Aorta (tissue), 5 donors: ENCODE measurements around the gene MCEE. TPM values are rescaled to one million over a fixed set of nuclear protein-coding genes. Genes with fewer than 3 reads are reported as not detected.
"Not testable (repeated sequence)": the region's sequence is repeated elsewhere in the genome, so short reads cannot be mapped to it uniquely, and the experiment has no call there.

Experiments used
- ATAC-seq: fragments of 200-7000 bp; cut with Tn5 transposase; one replicate; pipeline ENCODE4 v1.9.1; 2022; ENCODE audit warnings: moderate library complexity; ENCODE audit not compliant: low FRiP score
- DNase-seq, 2 donors: peaks; one replicate each; pipeline ENCODE4 v3.0.0-alpha.2; 2020
- H3K27ac ChIP-seq, 2 donors: one replicate each; pipeline ENCODE4 v1.5.1; 2013; ENCODE audit warnings: low read length in 2 of 2, mild to moderate bottlenecking in 2 of 2, moderate library complexity in 2 of 2, control low read depth in 1 of 2, inconsistent platforms in 1 of 2, low read depth in 1 of 2
- H3K27me3 ChIP-seq, 2 donors: one replicate each; pipeline ENCODE4 v1.6.1; 2013; ENCODE audit warnings: control low read depth in 1 of 2, low read length in 1 of 2, mild to moderate bottlenecking in 1 of 2, moderate library complexity in 1 of 2; ENCODE audit not compliant: insufficient read depth in 2 of 2, control insufficient read depth in 1 of 2
- H3K36me3 ChIP-seq, 2 donors: one replicate each; pipeline ENCODE4 v1.6.1; 2013; ENCODE audit warnings: control low read depth in 1 of 2, low read length in 1 of 2, mild to moderate bottlenecking in 1 of 2; ENCODE audit not compliant: insufficient read depth in 2 of 2, control insufficient read depth in 1 of 2
- H3K4me1 ChIP-seq, 2 donors: one replicate each; pipeline ENCODE4 v1.6.1; 2013; ENCODE audit warnings: low read length in 2 of 2, control low read depth in 1 of 2, mild to moderate bottlenecking in 1 of 2, moderate library complexity in 1 of 2; ENCODE audit not compliant: insufficient read depth in 2 of 2, control insufficient read depth in 1 of 2
- H3K4me3 ChIP-seq, 2 donors: one replicate each; pipeline ENCODE4 v1.5.1; 2013; ENCODE audit warnings: low read length in 2 of 2, control low read depth in 1 of 2, mild to moderate bottlenecking in 1 of 2
- H3K9me3 ChIP-seq: one replicate; pipeline ENCODE4 v1.6.1; 2013; ENCODE audit warnings: mild to moderate bottlenecking, low read length; ENCODE audit not compliant: control insufficient read depth
- WGBS, 2 donors: extraction: QIAGEN DNeasy Blood & Tissue Kit; methylation state at CpG; one replicate each; pipeline ENCODE4 v1.1.7; 2013; 5-methylcytosine and 5-hydroxymethylcytosine counted together
- intact Hi-C, 2 donors: fragments of 100-400 bp; cut with DNase I; formaldehyde crosslinking; loops; one replicate each; pipeline versions ENCODE4 v1.14.2 to v1.15.0; 2022
- long read RNA-seq, 2 donors: library from polyadenylated mRNA; unstranded; transcript quantifications; one replicate each; pipeline ENCODE4 v2.0.0, GENCODE V29; 2020 to 2021
- polyA plus RNA-seq, 2 donors: library from polyadenylated mRNA; stranded (reverse); fragments of 200-250 nt; gene quantifications; one replicate each; pipeline ENCODE4 v1.2.3, GENCODE V29; 2013
- total RNA-seq, 2 donors: library from RNA; stranded (reverse); fragmentation: NEBNext Ultra II Directional; extraction: Animal tissue kit (Norgen Biotek cat#: 25700); gene quantifications; one replicate each; pipeline ENCODE4 v1.2.1, GENCODE V29; 2021
- donor health status: healthy with polysubstance abuse.
- donor health status: Bipolar disorder and iron deficiency.
- donor health status: DM: no; HTN: no; CAD: no.
- donor health status: DM: no; HTN: no; CAD: no.
- donor health status: DM: yes; HTN: yes; CAD: no.

MCEE gene
- 10 to 100 TPM; 16.4 to 25.6 TPM for total RNA-seq
- 10 to 100 TPM; 30.3 to 32.1 TPM for polyA plus RNA-seq
- long read RNA-seq, donor 1, partial matches to known transcripts = 0 of 6 reads
- long read RNA-seq, donor 1, other reads (novel, unspliced or antisense) = 5 of 6 reads
- long read RNA-seq, donor 2, partial matches to known transcripts = 0 of 10 reads
- long read RNA-seq, donor 2, other reads (novel, unspliced or antisense) = 6 of 10 reads

GRCh38 chr2:71130152-71130904 is at the start of gene MCEE, which contains the start of gene MPHOSPH10:
Gene MCEE, minus strand, starts transcription at chr2:71130229. Its CDS starts 10 bp downstream, at chr2:71130219.
Gene MPHOSPH10, plus strand, starts transcription at chr2:71130634. Its CDS starts 32 bp downstream, at chr2:71130666.
- H3K27ac ChIP-seq = peak within 1 kb of the TSS; percentile 2 to 68
- H3K36me3 ChIP-seq = peaks cover 4 to 6% of the 10 kb centered on the region in 2 donors
- DNase-seq (peak; percentile 95 to 96), ATAC-seq (peak; percentile 99)
- intact Hi-C loops = loop anchor here in 1 of 2 donors (2.0 kb wide), 1 partner anchor 96 kb away; the partner anchor contains the start of gene PAIP2B
- peak within 1 kb of the TSS; percentile 65 to 95 for H3K4me3 ChIP-seq
- H3K4me1 ChIP-seq = peaks cover 0 to 6% of the 10 kb centered on the region in 2 donors
- 0% methylated on average over 67 of the region's 67 CpGs for WGBS, 2 donors
- no peaks in the 10 kb centered on the region for H3K9me3 ChIP-seq
- H3K27me3 ChIP-seq = no peaks in the 10 kb centered on the region

GRCh38 chr2:71178836-71179235 is 48.8 kb upstream of the MCEE start:
- H3K4me1 ChIP-seq, H3K4me3 ChIP-seq, H3K9me3 ChIP-seq, H3K36me3 ChIP-seq, DNase-seq, intact Hi-C loops, H3K27ac ChIP-seq, H3K27me3 ChIP-seq, ATAC-seq: not testable (repeated sequence)
- 77 to 78% methylated on average over 8 of the region's 8 CpGs for WGBS, 2 donors

- ATAC-seq = no peak
- no peaks in the 10 kb centered on the region for H3K9me3 ChIP-seq
- H3K36me3 ChIP-seq = no peaks in the 10 kb centered on the region
- H3K4me3 ChIP-seq = no peak overlapping the region
- H3K4me1 ChIP-seq = no peaks in the 10 kb centered on the region
- no peak overlapping the region for H3K27ac ChIP-seq
- no peaks in the 10 kb centered on the region for H3K27me3 ChIP-seq
- no peak for DNase-seq
- intact Hi-C loops = no loop called here
- WGBS, 2 donors = 66 to 73% methylated on average over 3 of the region's 3 CpGs
Measured at GRCh38 chr2:71174207-71174606, 44.2 kb upstream of the MCEE start.

- whole genome bisulfite sequencing, 2 donors = 73 to 91% methylated on average over 1 of the region's 1 CpG
- H3K9me3 ChIP-seq = no peaks in the 10 kb centered on the region
- DNase-seq = no peak
- no peak overlapping the region for H3K27ac ChIP-seq
- H3K4me1 ChIP-seq = no peaks in the 10 kb centered on the region
- H3K4me3 ChIP-seq = no peak overlapping the region
- no peaks in the 10 kb centered on the region for H3K27me3 ChIP-seq
- ATAC-seq = no peak
- intact Hi-C loops = no loop called here
- no peaks in the 10 kb centered on the region for H3K36me3 ChIP-seq
Measured at GRCh38 chr2:71173096-71173495, 43.1 kb upstream of the MCEE start.

- no peak for ATAC-seq
- 65 to 66% methylated on average over 3 of the region's 3 CpGs for WGBS, 2 donors
- H3K27ac ChIP-seq = no peak overlapping the region
Measured at GRCh38 chr2:71166812-71167211, 36.8 kb upstream of the MCEE start.

DNA sequence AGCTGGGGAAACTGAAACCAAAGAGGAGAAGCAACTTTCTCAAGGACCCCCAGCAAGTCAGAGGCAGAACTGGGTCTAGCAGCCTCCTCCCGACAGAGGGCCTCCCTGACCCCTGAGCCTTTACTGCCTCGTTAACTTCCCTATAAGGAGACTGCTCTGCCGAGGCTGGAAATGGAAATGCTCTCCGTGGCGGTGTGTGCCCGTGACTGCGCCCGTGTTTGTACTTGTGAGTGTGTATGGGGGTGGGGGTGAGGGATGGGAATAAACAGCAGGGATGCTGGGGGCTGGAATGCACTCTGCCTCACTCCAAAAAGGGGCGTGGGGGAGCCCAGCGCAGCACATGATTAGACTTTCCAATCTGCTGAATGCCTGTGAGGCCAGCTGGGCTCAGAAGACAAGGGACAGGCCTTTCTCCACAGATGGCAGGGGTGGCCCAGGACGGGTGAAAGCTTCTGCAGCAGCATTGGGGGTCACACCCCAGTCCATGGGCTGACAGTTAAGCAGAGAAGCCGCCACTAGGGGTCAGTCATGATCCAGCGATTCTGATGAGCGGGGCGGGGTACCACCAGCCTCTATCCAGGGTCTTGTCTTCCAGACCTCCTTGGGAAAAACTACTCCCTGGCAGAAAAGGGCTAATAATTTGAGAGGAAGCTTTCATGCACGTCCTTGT is 27.2 kb upstream of the MCEE start:
- no peak overlapping the region for H3K4me3 ChIP-seq
- no peaks in the 10 kb centered on the region for H3K9me3 ChIP-seq
- no peaks in the 10 kb centered on the region for H3K36me3 ChIP-seq
- WGBS, 2 donors = 8 to 11% methylated on average over 16 of the region's 16 CpGs
- H3K4me1 ChIP-seq = no peaks in the 10 kb centered on the region
- ATAC-seq (no peak), DNase-seq (no peak)
- H3K27me3 ChIP-seq = no peaks in the 10 kb centered on the region
- intact Hi-C loops = loop anchor here in 1 of 2 donors (10.0 kb wide), 1 partner anchor 348 kb away; no protein-coding TSS in a partner anchor
- no peak overlapping the region for H3K27ac ChIP-seq

More at GRCh38 chr2:71166812-71167211, 36.8 kb upstream of the MCEE start:
- DNase-seq = no peak
- Histone ChIP-seq H3K36me3 (no peaks in the 10 kb centered on the region), H3K4me1 (no peaks in the 10 kb centered on the region), H3K4me3 (no peak overlapping the region), H3K9me3 (no peaks in the 10 kb centered on the region), H3K27me3 (no peaks in the 10 kb centered on the region)
- intact Hi-C loops = no loop called here

- ATAC-seq (no peak), DNase-seq (no peak)
- 55 to 80% methylated on average over 6 of the region's 6 CpGs for WGBS, 2 donors
- intact Hi-C loops = loop anchor here in 1 of 2 donors (10.0 kb wide), 1 partner anchor 348 kb away; no protein-coding TSS in a partner anchor
- Histone ChIP-seq H3K27ac (no peak overlapping the region), H3K9me3 (no peaks in the 10 kb centered on the region), H3K36me3 (no peaks in the 10 kb centered on the region), H3K4me1 (no peaks in the 10 kb centered on the region), H3K4me3 (no peak overlapping the region), H3K27me3 (no peaks in the 10 kb centered on the region)
Measured at GRCh38 chr2:71156573-71156972, 26.5 kb upstream of the MCEE start.

DNA sequence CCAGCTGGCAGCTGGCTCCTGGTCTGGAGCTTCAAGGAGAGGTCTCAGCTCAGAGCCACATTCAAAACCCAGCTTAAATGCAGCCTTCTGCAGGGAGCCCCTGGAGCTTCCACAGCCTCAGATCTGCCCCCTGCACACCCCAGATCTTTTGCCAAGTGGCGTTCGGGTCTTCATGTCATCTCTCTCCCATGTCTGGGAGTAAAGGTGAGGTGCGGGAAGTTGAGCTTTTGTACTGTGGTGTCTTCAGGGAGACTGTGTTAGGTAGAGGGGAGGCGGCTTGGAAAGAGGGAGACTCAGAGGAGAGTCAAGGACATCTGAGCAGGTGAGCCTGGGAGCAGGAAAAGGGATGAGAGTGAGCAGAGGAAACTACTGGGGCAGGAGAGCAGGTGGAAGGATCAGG is 25.8 kb upstream of the MCEE start:
- no peak for ATAC-seq
- no peak for DNase-seq
- Histone ChIP-seq H3K4me1 (no peaks in the 10 kb centered on the region), H3K27ac (no peak overlapping the region), H3K27me3 (no peaks in the 10 kb centered on the region), H3K36me3 (no peaks in the 10 kb centered on the region), H3K4me3 (no peak overlapping the region), H3K9me3 (no peaks in the 10 kb centered on the region)
- WGBS, 2 donors = 88 to 91% methylated on average over 4 of the region's 4 CpGs
- intact Hi-C loops = loop anchor here in 1 of 2 donors (10.0 kb wide), 1 partner anchor 349 kb away; no protein-coding TSS in a partner anchor
